AG20443 (cell line): ENCODE data around the gene ANTXR1.

ENCODE experiments used
- DNase-seq: peaks from one replicate; pipeline ENCODE4 v3.0.0; 2012; ENCODE audit warnings: low spot score, mixed read lengths

The ANTXR1 gene

GRCh38 chr2:69033461-69034095 lies 20.6 kb downstream of the ANTXR1 start:
- DNase-seq: peak; percentile 51

GRCh38 chr2:69034122-69034521 lies 21.1 kb downstream of the ANTXR1 start:
- no peak for DNase-seq

- DNase-seq: no peak
Observed at GRCh38 chr2:69034845-69035244, 21.9 kb downstream of the ANTXR1 start.

GRCh38 chr2:69036926-69037325 lies 23.9 kb downstream of the ANTXR1 start:
- DNase-seq: peak; percentile 18

GRCh38 chr2:69041214-69041613 lies 28.2 kb downstream of the ANTXR1 start:
- DNase-seq: no peak

- no peak for DNase-seq
Observed at GRCh38 chr2:69043736-69044400, 30.9 kb downstream of the ANTXR1 start.

GRCh38 chr2:69046221-69046662 lies 33.3 kb downstream of the ANTXR1 start:
- DNase-seq: peak; percentile 14

GRCh38 chr2:69047625-69048145 lies 34.7 kb downstream of the ANTXR1 start:
- DNase-seq: no peak

GRCh38 chr2:69050802-69051201 lies 37.8 kb downstream of the ANTXR1 start:
- no peak for DNase-seq

GRCh38 chr2:69053416-69053965 lies 40.5 kb downstream of the ANTXR1 start:
- DNase-seq: peak; percentile 24

GRCh38 chr2:69054431-69054830 lies 41.5 kb downstream of the ANTXR1 start:
- peak; percentile 22 for DNase-seq

GRCh38 chr2:69055688-69056470 lies 42.9 kb downstream of the ANTXR1 start:
- no peak for DNase-seq

- DNase-seq: no peak
Observed at GRCh38 chr2:69057660-69058059, 44.7 kb downstream of the ANTXR1 start.

GRCh38 chr2:69059731-69060290 lies 46.8 kb downstream of the ANTXR1 start:
- DNase-seq: peak; percentile 23

GRCh38 chr2:69060938-69061501 lies 48.0 kb downstream of the ANTXR1 start:
- DNase-seq: peak; percentile 15

- no peak for DNase-seq
Observed at GRCh38 chr2:69061525-69061924, 48.5 kb downstream of the ANTXR1 start.

- no peak for DNase-seq
Observed at GRCh38 chr2:69062307-69062962, 49.5 kb downstream of the ANTXR1 start.

- no peak for DNase-seq
Observed at GRCh38 chr2:69065735-69066336, 52.9 kb downstream of the ANTXR1 start.

GRCh38 chr2:69067026-69067630 lies 54.1 kb downstream of the ANTXR1 start:
- DNase-seq: no peak

- DNase-seq: no peak
Observed at GRCh38 chr2:69067866-69068265, 54.9 kb downstream of the ANTXR1 start.
